NCI-H460 (cell line): ENCODE measurements around the gene TRAPPC2. TPM values are rescaled to one million over a fixed set of nuclear protein-coding genes. Genes with fewer than 3 reads are reported as not detected.
"Not testable (repeated sequence)": the region's sequence is repeated elsewhere in the genome, so short reads cannot be mapped to it uniquely, and the experiment has no call there.

ENCODE experiments used
- DNase-seq: peaks from one replicate; pipeline ENCODE4 v3.0.0-alpha.2; 2016; ENCODE audit warnings: low read depth; ENCODE audit errors: extremely low read depth
- total RNA-seq: library from RNA; depleted of rRNA; stranded (reverse); fragments of >200 nt; shearing (Covaris generic); gene quantifications from 2 replicates; pipeline ENCODE4 v1.2.3, GENCODE V29; 2014; rRNA removed

The TRAPPC2 gene
- total RNA-seq, 1 experiment from 2014 or later = 21.1 TPM

- DNase-seq = no peak
Measured at GRCh38 chrX:13681595-13681994, 52.8 kb downstream of the TRAPPC2 start.

DNA sequence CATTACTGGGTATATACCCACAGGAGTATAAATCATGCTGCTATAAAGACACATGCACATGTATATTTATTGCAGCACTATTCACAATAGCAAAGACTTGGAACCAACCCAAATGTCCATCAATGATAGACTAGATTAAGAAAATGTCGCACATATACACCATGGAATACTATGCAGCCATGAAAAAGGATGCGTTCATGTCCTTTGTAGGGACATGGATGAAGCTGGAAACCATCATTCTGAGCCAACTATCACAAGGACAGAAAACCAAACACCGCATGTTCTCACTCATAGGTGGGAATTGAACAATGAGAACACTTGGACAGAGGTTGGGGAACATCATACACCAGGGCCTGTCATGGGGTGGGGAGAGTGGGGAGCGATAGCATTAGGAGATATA lies 54.7 kb downstream of the TRAPPC2 start:
- DNase-seq = not testable (repeated sequence)

- DNase-seq = no peak
Measured at GRCh38 chrX:13676885-13677284, 57.5 kb downstream of the TRAPPC2 start.

- DNase-seq = no peak
Measured at GRCh38 chrX:13673016-13673415, 61.4 kb downstream of the TRAPPC2 start.

GRCh38 chrX:13670197-13670596 lies 64.2 kb downstream of the TRAPPC2 start:
- no peak for DNase-seq

GRCh38 chrX:13669755-13670154 lies 64.7 kb downstream of the TRAPPC2 start:
- not testable (repeated sequence) for DNase-seq

DNA sequence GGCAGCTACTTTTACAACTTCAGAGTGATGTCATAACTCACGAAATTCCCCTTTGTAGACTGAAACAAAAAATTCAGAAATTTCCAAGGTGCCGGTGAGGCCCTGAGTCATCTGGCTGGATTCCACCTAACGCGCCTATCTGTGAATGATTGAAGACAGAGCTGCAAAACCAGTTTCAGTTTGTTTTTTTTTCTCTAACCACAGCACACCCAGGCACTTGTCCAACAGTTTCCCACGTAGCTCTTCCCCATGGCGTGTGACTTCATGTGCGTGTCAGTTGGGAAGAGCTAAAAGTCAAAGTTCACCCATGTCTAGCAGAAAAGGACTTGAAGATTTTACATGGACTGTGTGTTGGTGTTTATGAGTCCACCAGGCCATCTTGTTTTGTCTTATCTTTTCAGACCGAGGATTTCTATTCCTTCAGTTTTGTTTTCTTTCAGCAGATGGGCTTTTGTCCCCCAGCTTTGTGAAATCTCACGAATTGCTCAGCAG lies 65.1 kb downstream of the TRAPPC2 start:
- peak; percentile 52 for DNase-seq

DNA sequence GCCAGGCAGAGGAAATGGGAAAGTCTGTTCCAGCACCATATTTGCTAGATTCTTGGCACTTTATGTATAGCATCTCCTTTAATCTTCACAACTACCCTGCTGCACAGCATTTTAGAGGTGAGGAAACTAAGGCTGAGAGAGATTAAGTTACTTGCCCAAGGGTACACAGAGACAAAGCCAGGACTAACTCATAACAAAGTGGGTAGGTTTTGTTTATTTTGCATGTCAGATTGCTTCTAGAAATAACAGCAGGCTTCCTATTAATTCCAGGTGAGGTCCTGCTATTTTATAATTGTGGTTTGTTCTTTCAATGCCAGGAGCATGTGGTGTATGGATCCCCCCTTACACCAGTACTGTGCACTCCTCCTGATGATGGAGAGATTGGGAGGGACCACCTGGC lies 66.5 kb downstream of the TRAPPC2 start:
- DNase-seq = no peak

GRCh38 chrX:13666836-13667235 lies 67.6 kb downstream of the TRAPPC2 start:
- DNase-seq = no peak

- no peak for DNase-seq
Measured at GRCh38 chrX:13664020-13664419, 70.4 kb downstream of the TRAPPC2 start.

DNA sequence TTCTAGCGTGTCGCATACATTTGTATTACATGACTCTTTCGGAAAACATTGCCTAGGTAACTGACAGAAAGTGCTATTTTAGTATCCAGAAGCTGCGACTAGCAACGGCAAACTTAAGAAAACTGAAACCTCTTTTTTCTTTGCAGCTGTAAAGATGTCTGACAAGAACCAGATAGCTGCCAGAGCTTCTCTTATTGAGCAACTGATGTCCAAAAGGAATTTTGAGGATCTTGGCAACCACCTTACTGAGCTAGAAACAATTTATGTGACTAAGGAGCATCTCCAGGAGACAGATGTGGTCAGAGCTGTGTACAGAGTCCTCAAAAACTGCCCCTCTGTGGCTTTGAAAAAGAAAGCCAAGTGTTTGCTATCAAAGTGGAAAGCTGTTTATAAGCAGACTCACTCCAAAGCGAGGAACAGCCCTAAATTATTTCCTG lies 72.0 kb downstream of the TRAPPC2 start:
- DNase-seq = no peak

Other genes with a start within 250 kb of the TRAPPC2 start
- not detected in 2 replicates for gene EGFL6, start 165.0 kb downstream of the TRAPPC2 start, total RNA-seq
- 2.9 and 3.5 TPM in 2 replicates for gene TCEANC, start 81.5 kb downstream of the TRAPPC2 start, total RNA-seq
- gene RAB9A, start 45.5 kb downstream of the TRAPPC2 start, total RNA-seq = 26.9 and 35.9 TPM in 2 replicates
- 19.9 and 26.6 TPM in 2 replicates for gene OFD1, start 128 bp upstream of the TRAPPC2 start, total RNA-seq
- gene GPM6B, start 82.5 kb upstream of the TRAPPC2 start, total RNA-seq = 0.50 and 0.75 TPM in 2 replicates